Measurements from ENCODE around the gene FARP1. TPM values are rescaled to one million over a fixed set of nuclear protein-coding genes. Genes with fewer than 3 reads are reported as not detected.

FARP1 gene
- total and polyA plus RNA-seq, 10 of the 15 experiments (the other 5 are each of a cell fraction or from before 2014, with no cell fraction given), result 0.17 to 6.9 (median 0.68) TPM

GRCh38 chr13:98504029-98504351, 361.1 kb downstream of the FARP1 start:
- H3K9ac ChIP-seq (ENCODE audit: control insufficient read depth, insufficient read depth, low read length), result no peak overlapping the region
- in situ Hi-C loops (cut with MboI) (no loop called here), intact Hi-C loops (cut with micrococcal nuclease; ENCODE audit: unreplicated experiment) (loop anchor here (1.0 kb wide), 1 partner anchor 28 kb away; no protein-coding TSS in a partner anchor)
- TF ChIP-seq NFIC (IDR thresholded peaks at IDR 0.05; ENCODE audit: low read depth, low read length) (no peak), ATF2 (IDR thresholded peaks at IDR 0.05; ENCODE audit: low read length) (no peak), USF2 (IDR thresholded peaks at IDR 0.05; ENCODE audit: borderline replicate concordance, low read depth, low read length) (no peak), E4F1 (IDR thresholded peaks at IDR 0.05; ENCODE audit: borderline replicate concordance, partially characterized antibody) (no peak), NFXL1 (IDR thresholded peaks at IDR 0.05; ENCODE audit: borderline replicate concordance) (no peak), PAX5 (IDR thresholded peaks at IDR 0.05; ENCODE audit: borderline replicate concordance, low read depth, low read length) (no peak), TCF7 (IDR thresholded peaks at IDR 0.05; ENCODE audit: borderline replicate concordance) (no peak)
- H3K27me3 ChIP-seq (replicated peaks in 1 of 2; ENCODE audit: control insufficient read depth in 2 of 2, insufficient read depth in 2 of 2, low read length in 1 of 2), result no peaks in the 10 kb centered on the region
- peak overlapping the region; percentile 15; the same call in 1 of the 2 replicates for H3K4me3 ChIP-seq
- H3K4me1 ChIP-seq (ENCODE audit: control insufficient read depth, insufficient read depth, low read length), result peaks cover 73% of the 10 kb centered on the region
- ATAC-seq, result no peak
- WGBS (ENCODE audit: insufficient coverage, insufficient replicate concordance, low lambda C conversion rate, missing lambda C conversion rate), result 38% methylated on average over 1 of the region's 1 CpG
- ChIA-PET POLR2A (interaction anchor here (0.7 to 3.4 kb wide), 11 partner anchors 10 to 1071 kb away, joined by 3 to 25 read pairs (median 4); partner anchors contain the start of gene RAP2A), RAD21 (ENCODE audit: unreplicated experiment) (interaction anchor here (1.0 to 4.0 kb wide), 16 partner anchors 10 to 149 kb away, joined by 3 to 37 read pairs (median 8); partner anchors contain the start of gene STK24), SMC1A (ENCODE audit: uncharacterized antibody, unreplicated experiment) (interaction anchor here (0.7 to 6.3 kb wide), 25 partner anchors 11 to 562 kb away, joined by 3 to 50 read pairs (median 5); no protein-coding TSS in a partner anchor), CTCF (interaction anchor here (0.6 to 4.2 kb wide), 13 partner anchors 12 to 497 kb away, joined by 3 to 21 read pairs (median 3); no protein-coding TSS in a partner anchor)
- peaks cover 7% of the 10 kb centered on the region; the same call in 1 of the 2 replicates for H4K20me1 ChIP-seq (ENCODE audit: control insufficient read depth, insufficient read depth)
- FAIRE-seq, result no peak
- H3K36me3 ChIP-seq (ENCODE audit: control insufficient read depth in 2 of 2, insufficient read depth in 2 of 2, low read length in 1 of 2), result peaks cover 6 to 11% of the 10 kb centered on the region in 2 experiments; a peak in 3 of 4 replicates
- peak overlapping the region; percentile 74 for H3K4me2 ChIP-seq (ENCODE audit: control insufficient read depth, insufficient read depth)
- H3K9me3 ChIP-seq (replicated peaks; ENCODE audit: control insufficient read depth, insufficient read depth, low read length), result no peaks in the 10 kb centered on the region
- peak overlapping the region; percentile 49 for H3K27ac ChIP-seq (ENCODE audit: control insufficient read depth, insufficient read depth)
- peaks cover 92% of the 10 kb centered on the region for H3K79me2 ChIP-seq (ENCODE audit: control insufficient read depth, insufficient read depth, low read length)
- no peak overlapping the region for H2AFZ ChIP-seq (ENCODE audit: control insufficient read depth, low read depth, low read length)
- no peak for DNase-seq (ENCODE audit: low read depth, low spot score)
- no TSS peak for BruUV-seq (replicated peaks)
